ENCODE measurements around the gene IFNL2. TPM values are rescaled to one million over a fixed set of nuclear protein-coding genes. Genes with fewer than 3 reads are reported as not detected.
A peak's percentile ranks its signal among the peaks of the same experiment; 100 is the strongest.
"Not testable (repeated sequence)": the region's sequence is repeated elsewhere in the genome, so short reads cannot be mapped to it uniquely, and the experiment has no call there.

The IFNL2 gene
- total RNA-seq, 1 donor from 2014 or later: not detected

DNA sequence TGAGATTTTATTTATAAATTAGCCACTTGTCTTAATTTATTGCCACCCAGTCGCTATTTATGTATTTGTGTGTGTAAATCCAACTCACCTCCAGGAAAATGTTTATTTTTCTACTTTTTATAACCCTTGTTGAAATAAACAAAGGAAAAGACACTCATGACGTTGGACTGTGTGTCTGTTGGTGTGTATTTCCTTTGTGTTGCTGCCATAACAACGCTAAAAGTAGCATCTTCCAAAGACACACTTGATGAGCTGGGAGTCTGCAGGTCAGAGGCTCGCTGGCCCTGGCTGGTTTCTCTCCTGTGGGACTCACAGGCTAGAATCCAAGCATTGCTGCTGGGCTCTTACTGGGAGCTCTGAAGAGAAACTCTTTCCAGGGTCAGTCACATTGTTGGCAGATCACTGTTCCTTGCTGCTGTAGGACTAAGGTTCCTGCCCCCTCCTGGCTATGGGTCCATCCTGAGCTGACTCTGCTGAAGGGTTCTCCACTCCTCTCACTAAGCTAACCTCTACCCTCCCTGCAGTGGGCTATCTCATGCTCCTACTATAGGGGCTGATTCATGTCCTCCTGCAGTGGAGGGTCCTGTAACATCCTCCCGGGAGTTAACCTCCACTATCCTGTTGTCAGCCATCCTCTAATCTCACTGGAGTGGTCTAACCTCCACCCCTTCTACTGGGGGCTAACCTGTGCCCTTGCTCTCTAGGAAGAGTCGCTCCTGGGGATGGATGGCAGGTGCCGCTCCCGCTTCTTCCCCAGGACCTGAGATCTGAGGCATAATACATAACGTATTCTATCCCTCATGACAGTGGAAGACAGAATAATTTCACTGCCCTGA, 2.1 kb downstream of the IFNL2 start:
- TF ChIP-seq, protein P1, sequence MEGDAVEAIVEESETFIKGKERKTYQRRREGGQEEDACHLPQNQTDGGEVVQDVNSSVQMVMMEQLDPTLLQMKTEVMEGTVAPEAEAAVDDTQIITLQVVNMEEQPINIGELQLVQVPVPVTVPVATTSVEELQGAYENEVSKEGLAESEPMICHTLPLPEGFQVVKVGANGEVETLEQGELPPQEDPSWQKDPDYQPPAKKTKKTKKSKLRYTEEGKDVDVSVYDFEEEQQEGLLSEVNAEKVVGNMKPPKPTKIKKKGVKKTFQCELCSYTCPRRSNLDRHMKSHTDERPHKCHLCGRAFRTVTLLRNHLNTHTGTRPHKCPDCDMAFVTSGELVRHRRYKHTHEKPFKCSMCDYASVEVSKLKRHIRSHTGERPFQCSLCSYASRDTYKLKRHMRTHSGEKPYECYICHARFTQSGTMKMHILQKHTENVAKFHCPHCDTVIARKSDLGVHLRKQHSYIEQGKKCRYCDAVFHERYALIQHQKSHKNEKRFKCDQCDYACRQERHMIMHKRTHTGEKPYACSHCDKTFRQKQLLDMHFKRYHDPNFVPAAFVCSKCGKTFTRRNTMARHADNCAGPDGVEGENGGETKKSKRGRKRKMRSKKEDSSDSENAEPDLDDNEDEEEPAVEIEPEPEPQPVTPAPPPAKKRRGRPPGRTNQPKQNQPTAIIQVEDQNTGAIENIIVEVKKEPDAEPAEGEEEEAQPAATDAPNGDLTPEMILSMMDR (IDR thresholded peaks at IDR 0.05): no peak
- DNase-seq (ENCODE audit: low spot score): no peak
- Mint-ChIP-seq H3K9me3 (ENCODE audit: low read depth) (no peaks in the 10 kb centered on the region), H3K36me3 (ENCODE audit: low read depth) (no peaks in the 10 kb centered on the region), H3K4me1 (ENCODE audit: low read depth) (no peaks in the 10 kb centered on the region), H3K4me3 (ENCODE audit: unreplicated experiment) (no peak overlapping the region), H3K27ac (ENCODE audit: unreplicated experiment) (no peak overlapping the region), H3K27me3 (ENCODE audit: low read depth) (peaks cover 44% of the 10 kb centered on the region)

DNA sequence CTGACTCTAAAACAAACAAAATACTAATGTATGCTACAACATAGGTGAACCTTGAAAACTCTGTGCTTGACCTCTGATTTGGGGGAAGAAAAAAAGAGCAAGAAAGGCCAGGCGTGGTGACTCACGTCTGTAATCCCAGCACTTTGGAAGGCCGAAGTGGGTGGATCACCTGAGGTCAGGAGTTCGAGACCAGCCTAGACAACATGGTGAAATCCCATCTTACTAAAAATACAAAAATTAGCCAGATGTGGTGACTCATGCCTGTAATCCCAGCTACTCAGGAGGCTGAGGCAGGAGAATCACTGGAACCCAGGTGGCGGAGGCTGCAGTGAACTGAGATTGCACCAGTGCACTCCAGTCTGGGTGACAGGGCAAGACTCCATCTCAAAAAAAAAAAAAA, 5.7 kb downstream of the IFNL2 start:
- not testable (repeated sequence) for H3K27ac Mint-ChIP-seq (ENCODE audit: unreplicated experiment); H3K9me3 Mint-ChIP-seq (ENCODE audit: low read depth); H3K4me3 Mint-ChIP-seq (ENCODE audit: unreplicated experiment); H3K4me1 Mint-ChIP-seq (ENCODE audit: low read depth); DNase-seq (ENCODE audit: low spot score); H3K36me3 Mint-ChIP-seq (ENCODE audit: low read depth)
- peaks cover 52% of the 10 kb centered on the region for H3K27me3 Mint-ChIP-seq (ENCODE audit: low read depth)

- Mint-ChIP-seq H3K9me3 (ENCODE audit: low read depth) (no peaks in the 10 kb centered on the region), H3K27me3 (ENCODE audit: low read depth) (peaks cover 43% of the 10 kb centered on the region), H3K27ac (ENCODE audit: unreplicated experiment) (no peak overlapping the region), H3K4me1 (ENCODE audit: low read depth) (no peaks in the 10 kb centered on the region), H3K36me3 (ENCODE audit: low read depth) (no peaks in the 10 kb centered on the region), H3K4me3 (ENCODE audit: unreplicated experiment) (no peak overlapping the region)
- TF ChIP-seq, protein P1 (IDR thresholded peaks at IDR 0.05): no peak
- no peak for DNase-seq (ENCODE audit: low spot score)
Observed at GRCh38 chr19:39275578-39275977, 7.4 kb downstream of the IFNL2 start.

DNA sequence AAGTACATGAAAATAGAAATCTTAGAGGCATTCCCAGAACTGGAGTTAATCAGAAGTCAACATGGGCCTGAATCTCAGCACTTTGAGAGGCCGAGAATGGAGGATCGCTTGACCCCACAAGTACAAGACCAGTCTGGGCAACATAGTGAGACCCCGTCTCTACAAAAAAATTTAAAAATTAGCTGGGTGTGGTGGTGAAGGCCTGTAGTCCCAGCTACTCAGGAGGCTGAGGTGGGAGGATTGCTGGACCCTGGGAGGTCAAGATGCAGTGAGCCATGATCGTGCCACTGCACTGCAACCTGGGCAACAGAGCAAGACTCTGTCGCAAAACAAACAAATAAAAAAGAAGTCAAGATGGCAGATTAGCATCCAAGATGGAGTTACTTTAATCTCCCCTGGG, 8.5 kb downstream of the IFNL2 start:
- DNase-seq (ENCODE audit: low spot score): peak; percentile 4
- peaks cover 5% of the 10 kb centered on the region for H3K9me3 Mint-ChIP-seq (ENCODE audit: low read depth)
- no peak overlapping the region for H3K27ac Mint-ChIP-seq (ENCODE audit: unreplicated experiment)
- H3K4me1 Mint-ChIP-seq (ENCODE audit: low read depth): no peaks in the 10 kb centered on the region
- H3K4me3 Mint-ChIP-seq (ENCODE audit: unreplicated experiment): no peak overlapping the region
- no peaks in the 10 kb centered on the region for H3K36me3 Mint-ChIP-seq (ENCODE audit: low read depth)
- H3K27me3 Mint-ChIP-seq (ENCODE audit: low read depth): peaks cover 38% of the 10 kb centered on the region
- TF ChIP-seq, protein P1 (IDR thresholded peaks at IDR 0.05): no peak

DNA sequence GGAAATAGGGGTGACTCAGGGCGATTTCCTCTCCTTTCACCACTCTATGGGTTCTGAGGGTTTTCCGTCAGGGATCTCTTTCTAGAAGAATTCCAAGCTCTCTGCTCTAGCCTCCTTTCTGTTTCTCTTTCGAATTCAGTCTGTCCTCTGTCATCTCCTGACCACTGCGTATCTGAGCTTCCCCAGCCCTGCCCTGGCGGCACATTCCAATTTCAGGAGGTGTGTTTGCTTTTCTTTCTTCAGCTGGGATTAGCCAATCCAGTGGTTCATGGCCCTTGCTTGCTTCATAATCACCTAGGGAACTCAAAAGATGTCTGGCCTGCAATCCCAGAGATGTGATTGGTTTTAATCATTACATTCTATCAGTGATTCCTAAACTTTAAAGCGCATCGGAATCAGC, 9.4 kb downstream of the IFNL2 start:
- DNase-seq (ENCODE audit: low spot score): no peak
- Mint-ChIP-seq H3K9me3 (ENCODE audit: low read depth) (peaks cover 10% of the 10 kb centered on the region), H3K4me3 (ENCODE audit: unreplicated experiment) (no peak overlapping the region), H3K27ac (ENCODE audit: unreplicated experiment) (no peak overlapping the region), H3K27me3 (ENCODE audit: low read depth) (peaks cover 37% of the 10 kb centered on the region), H3K36me3 (ENCODE audit: low read depth) (no peaks in the 10 kb centered on the region), H3K4me1 (ENCODE audit: low read depth) (no peaks in the 10 kb centered on the region)
- TF ChIP-seq, protein P1 (IDR thresholded peaks at IDR 0.05): no peak

DNA sequence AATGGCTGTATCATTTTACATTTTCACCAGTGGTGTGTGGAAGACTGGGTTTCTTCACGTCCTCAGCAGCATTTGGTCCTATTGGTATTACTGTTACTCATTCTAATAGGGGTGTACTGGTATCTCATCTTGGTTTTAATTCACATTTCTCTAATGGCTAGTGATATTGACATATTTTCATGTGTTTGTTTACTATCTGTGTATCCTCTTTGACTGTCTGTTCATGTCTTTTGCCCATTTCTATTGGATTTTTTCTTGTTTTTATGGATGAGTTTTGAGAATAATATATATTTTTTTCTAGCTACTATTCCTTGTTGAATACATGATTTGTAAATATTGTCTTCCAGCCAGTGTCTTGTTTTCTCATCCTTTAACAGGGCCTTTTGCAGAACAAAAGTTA, 13.8 kb downstream of the IFNL2 start:
- DNase-seq (ENCODE audit: low spot score): no peak
- peaks cover 44% of the 10 kb centered on the region for H3K27me3 Mint-ChIP-seq (ENCODE audit: low read depth)
- TF ChIP-seq, protein P1 (IDR thresholded peaks at IDR 0.05): no peak
- no peaks in the 10 kb centered on the region for H3K4me1 Mint-ChIP-seq (ENCODE audit: low read depth)
- peaks cover 19% of the 10 kb centered on the region for H3K9me3 Mint-ChIP-seq (ENCODE audit: low read depth)
- H3K36me3 Mint-ChIP-seq (ENCODE audit: low read depth): peaks cover 2% of the 10 kb centered on the region
- no peak overlapping the region for H3K27ac Mint-ChIP-seq (ENCODE audit: unreplicated experiment)
- no peak overlapping the region for H3K4me3 Mint-ChIP-seq (ENCODE audit: unreplicated experiment)
